ENCODE measurements around the gene SPATA31C1.

Gene SPATA31C1

DNA sequence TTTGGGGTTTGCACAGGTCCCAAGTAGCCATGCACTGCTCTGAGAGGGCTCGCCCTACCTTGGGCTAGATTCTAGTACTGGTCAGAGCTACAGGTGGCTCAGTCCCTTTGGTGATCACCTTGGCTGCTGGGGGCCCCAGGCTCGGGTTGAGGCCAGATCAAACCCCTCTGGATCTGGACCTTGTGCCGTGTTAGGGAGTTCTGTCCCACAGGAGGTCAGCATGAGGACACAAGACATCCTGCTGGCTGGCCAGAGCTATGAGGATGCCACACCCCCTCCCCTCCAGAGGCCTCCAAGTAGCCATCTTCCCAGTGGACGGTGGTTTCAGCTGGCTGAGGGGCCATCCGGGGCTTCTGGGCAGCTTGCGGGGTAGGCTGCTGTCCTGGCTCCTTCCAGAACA is 46.0 kb downstream of the SPATA31C1 start:
- Histone ChIP-seq H2AFZ (ENCODE audit: low read depth, low read length) (no peak overlapping the region), H3K9me3 (ENCODE audit: control insufficient read depth, low read length) (no peaks in the 10 kb centered on the region), H3K4ac (ENCODE audit: low read depth in 1 of 2, low read length in 2 of 2) (no peak overlapping the region), H3K14ac (ENCODE audit: low read length in 2 of 2) (no peak overlapping the region), H4K91ac (ENCODE audit: low read length) (no peak overlapping the region), H3K4me3 (ENCODE audit: insufficient read depth in 1 of 2, low read depth in 1 of 2, low read length in 2 of 2) (no peak overlapping the region), H3K18ac (ENCODE audit: low read depth in 1 of 2, low read length in 2 of 2) (peak overlapping the region in 1 of 2 experiments; percentile 47), H2BK120ac (ENCODE audit: low read depth, low read length) (no peak overlapping the region), H3K4me1 (ENCODE audit: control insufficient read depth, insufficient read depth, low read depth, low read length) (no peaks in the 10 kb centered on the region), H3K36me3 (ENCODE audit: control insufficient read depth in 1 of 2, insufficient read depth in 2 of 2, low read depth in 1 of 2, low read length in 2 of 2) (peaks cover 20 to 25% of the 10 kb centered on the region in 2 experiments), H3K27ac (ENCODE audit: low read length, poor library complexity, severe bottlenecking) (no peak overlapping the region), H2BK5ac (ENCODE audit: low read depth, low read length, poor library complexity, severe bottlenecking) (no peak overlapping the region), H4K8ac (ENCODE audit: low read length) (no peak overlapping the region), H3K27me3 (ENCODE audit: control insufficient read depth in 1 of 2, insufficient read depth in 1 of 2, low read length in 2 of 2) (no peaks in the 10 kb centered on the region), H3K9ac (ENCODE audit: low read length) (no peak overlapping the region), H3K23ac (ENCODE audit: low read length in 2 of 2) (no peak overlapping the region), H3K79me1 (replicated peaks; ENCODE audit: low read length, poor library complexity, severe bottlenecking) (no peaks in the 10 kb centered on the region), H2BK15ac (ENCODE audit: low read depth, poor library complexity, severe bottlenecking) (peak overlapping the region; percentile 13), H3K4me2 (ENCODE audit: low read length, poor library complexity, severe bottlenecking) (no peak overlapping the region), H2BK12ac (ENCODE audit: low read length in 2 of 2) (peak overlapping the region in 1 of 2 experiments; percentile 17), H2AK5ac (ENCODE audit: low read length, severe bottlenecking) (no peak overlapping the region)
- 91% methylated on average over 6 of the region's 6 CpGs for WGBS
- DNase-seq = no peak

DNA sequence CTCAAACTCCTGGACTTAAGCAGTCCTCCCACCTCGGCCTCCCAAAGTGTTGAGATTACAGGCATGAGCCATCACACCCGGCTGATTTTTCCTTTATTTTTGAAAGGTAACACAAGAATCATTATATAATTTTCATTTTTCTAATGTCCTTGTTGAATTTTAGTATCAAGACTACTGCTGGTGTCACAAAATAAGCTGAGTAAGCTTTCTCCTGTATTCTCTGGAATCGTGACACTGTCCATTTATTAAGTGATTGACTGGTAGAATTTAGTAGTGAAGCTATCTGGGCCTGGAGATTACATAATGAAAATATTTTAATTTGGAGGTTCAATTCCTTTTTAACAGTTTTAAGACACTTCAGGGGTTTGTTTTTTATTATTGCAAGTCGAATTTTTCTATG is 47.1 kb downstream of the SPATA31C1 start:
- Histone ChIP-seq H3K23ac (ENCODE audit: low read length in 2 of 2) (no peak overlapping the region), H3K18ac (ENCODE audit: low read depth in 1 of 2, low read length in 2 of 2) (no peak overlapping the region), H2BK5ac (ENCODE audit: low read depth, low read length, poor library complexity, severe bottlenecking) (no peak overlapping the region), H2BK120ac (ENCODE audit: low read depth, low read length) (no peak overlapping the region), H3K79me1 (replicated peaks; ENCODE audit: low read length, poor library complexity, severe bottlenecking) (peaks cover under 1% of the 10 kb centered on the region), H2BK15ac (ENCODE audit: low read depth, poor library complexity, severe bottlenecking) (no peak overlapping the region), H4K91ac (ENCODE audit: low read length) (no peak overlapping the region), H3K9ac (ENCODE audit: low read length) (no peak overlapping the region), H3K14ac (ENCODE audit: low read length in 2 of 2) (no peak overlapping the region), H2BK12ac (ENCODE audit: low read length in 2 of 2) (no peak overlapping the region), H3K27me3 (ENCODE audit: control insufficient read depth in 1 of 2, insufficient read depth in 1 of 2, low read length in 2 of 2) (no peaks in the 10 kb centered on the region), H3K4ac (ENCODE audit: low read depth in 1 of 2, low read length in 2 of 2) (no peak overlapping the region), H3K36me3 (ENCODE audit: control insufficient read depth in 1 of 2, insufficient read depth in 2 of 2, low read depth in 1 of 2, low read length in 2 of 2) (peaks cover 31 to 36% of the 10 kb centered on the region in 2 experiments), H3K27ac (ENCODE audit: low read length, poor library complexity, severe bottlenecking) (no peak overlapping the region), H3K9me3 (ENCODE audit: control insufficient read depth, low read length) (no peaks in the 10 kb centered on the region), H2AFZ (ENCODE audit: low read depth, low read length) (no peak overlapping the region), H2AK5ac (ENCODE audit: low read length, severe bottlenecking) (no peak overlapping the region), H3K4me3 (ENCODE audit: insufficient read depth in 1 of 2, low read depth in 1 of 2, low read length in 2 of 2) (no peak overlapping the region), H4K8ac (ENCODE audit: low read length) (no peak overlapping the region), H3K4me2 (ENCODE audit: low read length, poor library complexity, severe bottlenecking) (no peak overlapping the region), H3K4me1 (ENCODE audit: control insufficient read depth, insufficient read depth, low read depth, low read length) (no peaks in the 10 kb centered on the region)
- no peak for DNase-seq
- 100% methylated on average over 1 of the region's 4 CpGs for WGBS

DNA sequence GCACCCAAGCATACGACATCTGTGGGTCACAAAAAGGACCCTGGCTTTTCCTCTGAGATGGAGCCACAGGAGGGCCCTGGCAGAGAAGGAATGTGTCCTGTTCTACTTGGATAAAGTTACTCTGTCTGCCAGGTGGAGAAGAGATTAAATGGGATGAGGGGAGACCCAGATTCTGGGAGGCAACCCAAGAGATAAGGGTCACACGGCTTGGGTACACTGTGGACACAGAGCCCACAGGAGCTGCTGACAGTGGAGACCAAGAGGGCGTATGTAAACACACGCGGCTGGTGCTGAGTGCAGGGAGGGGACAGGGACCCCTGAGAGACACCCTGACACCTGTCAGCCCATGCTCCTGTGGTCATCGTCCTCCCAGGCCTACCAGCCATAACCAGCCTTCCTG is 50.4 kb downstream of the SPATA31C1 start:
- H3K4ac ChIP-seq (ENCODE audit: low read depth in 1 of 2, low read length in 2 of 2) = no peak overlapping the region
- H3K9me3 ChIP-seq (ENCODE audit: control insufficient read depth, low read length) = no peaks in the 10 kb centered on the region
- no peak overlapping the region for H3K4me2 ChIP-seq (ENCODE audit: low read length, poor library complexity, severe bottlenecking)
- WGBS = 88% methylated on average over 6 of the region's 6 CpGs
- H3K14ac ChIP-seq (ENCODE audit: low read length in 2 of 2) = no peak overlapping the region
- no peak overlapping the region for H4K91ac ChIP-seq (ENCODE audit: low read length)
- H3K18ac ChIP-seq (ENCODE audit: low read depth in 1 of 2, low read length in 2 of 2) = no peak overlapping the region
- H2BK120ac ChIP-seq (ENCODE audit: low read depth, low read length) = no peak overlapping the region
- H3K36me3 ChIP-seq (ENCODE audit: control insufficient read depth in 1 of 2, insufficient read depth in 2 of 2, low read depth in 1 of 2, low read length in 2 of 2) = peaks cover 44 to 48% of the 10 kb centered on the region in 2 experiments
- H3K79me1 ChIP-seq (replicated peaks; ENCODE audit: low read length, poor library complexity, severe bottlenecking) = peaks cover 14% of the 10 kb centered on the region
- H2AK5ac ChIP-seq (ENCODE audit: low read length, severe bottlenecking) = no peak overlapping the region
- no peak overlapping the region for H3K4me3 ChIP-seq (ENCODE audit: insufficient read depth in 1 of 2, low read depth in 1 of 2, low read length in 2 of 2)
- H3K27ac ChIP-seq (ENCODE audit: low read length, poor library complexity, severe bottlenecking) = no peak overlapping the region
- H3K23ac ChIP-seq (ENCODE audit: low read length in 2 of 2) = peak overlapping the region in 1 of 2 experiments; percentile 36
- H3K27me3 ChIP-seq (ENCODE audit: control insufficient read depth in 1 of 2, insufficient read depth in 1 of 2, low read length in 2 of 2) = no peaks in the 10 kb centered on the region
- no peak overlapping the region for H2BK5ac ChIP-seq (ENCODE audit: low read depth, low read length, poor library complexity, severe bottlenecking)
- H2BK12ac ChIP-seq (ENCODE audit: low read length in 2 of 2) = no peak overlapping the region
- no peak overlapping the region for H3K9ac ChIP-seq (ENCODE audit: low read length)
- no peak overlapping the region for H2AFZ ChIP-seq (ENCODE audit: low read depth, low read length)
- H3K4me1 ChIP-seq (ENCODE audit: control insufficient read depth, insufficient read depth, low read depth, low read length) = peaks cover 1% of the 10 kb centered on the region
- no peak overlapping the region for H4K8ac ChIP-seq (ENCODE audit: low read length)
- no peak for DNase-seq
- H2BK15ac ChIP-seq (ENCODE audit: low read depth, poor library complexity, severe bottlenecking) = no peak overlapping the region

DNA sequence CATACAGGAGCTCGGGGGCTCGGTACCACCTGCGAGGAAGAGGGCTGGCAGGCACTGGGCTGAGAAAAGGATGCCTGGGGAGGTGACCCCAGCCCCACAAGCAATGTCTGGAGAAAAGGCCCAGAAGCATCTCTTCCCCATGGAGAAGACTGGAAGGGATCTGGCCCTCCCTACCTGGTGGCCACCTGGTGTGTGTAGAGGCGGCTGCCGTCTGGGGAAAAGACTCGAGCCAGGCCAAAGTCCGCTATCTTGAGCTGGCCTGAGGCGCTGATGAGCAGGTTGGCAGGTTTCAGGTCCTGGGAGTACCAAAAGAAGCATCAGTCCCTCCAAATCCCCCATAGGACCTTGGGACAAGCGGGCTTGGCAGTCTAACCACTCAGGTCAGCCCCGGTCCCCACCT is 52.8 kb downstream of the SPATA31C1 start:
- no peak overlapping the region for H2BK120ac ChIP-seq (ENCODE audit: low read depth, low read length)
- H3K14ac ChIP-seq (ENCODE audit: low read length in 2 of 2) = no peak overlapping the region
- H3K4ac ChIP-seq (ENCODE audit: low read depth in 1 of 2, low read length in 2 of 2) = no peak overlapping the region
- no peak overlapping the region for H3K23ac ChIP-seq (ENCODE audit: low read length in 2 of 2)
- no peaks in the 10 kb centered on the region for H3K9me3 ChIP-seq (ENCODE audit: control insufficient read depth, low read length)
- no peaks in the 10 kb centered on the region for H3K27me3 ChIP-seq (ENCODE audit: control insufficient read depth in 1 of 2, insufficient read depth in 1 of 2, low read length in 2 of 2)
- no peak overlapping the region for H3K27ac ChIP-seq (ENCODE audit: low read length, poor library complexity, severe bottlenecking)
- H2AFZ ChIP-seq (ENCODE audit: low read depth, low read length) = no peak overlapping the region
- H3K18ac ChIP-seq (ENCODE audit: low read depth in 1 of 2, low read length in 2 of 2) = no peak overlapping the region
- no peak overlapping the region for H4K91ac ChIP-seq (ENCODE audit: low read length)
- H3K4me3 ChIP-seq (ENCODE audit: insufficient read depth in 1 of 2, low read depth in 1 of 2, low read length in 2 of 2) = no peak overlapping the region
- 98% methylated on average over 10 of the region's 10 CpGs for whole genome bisulfite sequencing
- no peak overlapping the region for H3K9ac ChIP-seq (ENCODE audit: low read length)
- H3K79me1 ChIP-seq (replicated peaks; ENCODE audit: low read length, poor library complexity, severe bottlenecking) = peaks cover 20% of the 10 kb centered on the region
- no peak overlapping the region for H3K4me2 ChIP-seq (ENCODE audit: low read length, poor library complexity, severe bottlenecking)
- H3K36me3 ChIP-seq (ENCODE audit: control insufficient read depth in 1 of 2, insufficient read depth in 2 of 2, low read depth in 1 of 2, low read length in 2 of 2) = peaks cover 44 to 48% of the 10 kb centered on the region in 2 experiments
- no peak overlapping the region for H2BK12ac ChIP-seq (ENCODE audit: low read length in 2 of 2)
- H3K4me1 ChIP-seq (ENCODE audit: control insufficient read depth, insufficient read depth, low read depth, low read length) = peaks cover 13% of the 10 kb centered on the region
- no peak overlapping the region for H2AK5ac ChIP-seq (ENCODE audit: low read length, severe bottlenecking)
- DNase-seq = no peak
- H2BK15ac ChIP-seq (ENCODE audit: low read depth, poor library complexity, severe bottlenecking) = no peak overlapping the region
- no peak overlapping the region for H2BK5ac ChIP-seq (ENCODE audit: low read depth, low read length, poor library complexity, severe bottlenecking)
- H4K8ac ChIP-seq (ENCODE audit: low read length) = no peak overlapping the region
